SK-N-MC (cell line): ENCODE data around the gene GNA15.

Experiments used
- EZH2 ChIP-seq: fragments of 200-600 bp; sonication (generic); IDR thresholded peaks from one replicate; pipeline ENCODE4 v1.6.1; 2017; ENCODE audit warnings: antibody characterized with exemption
- POLR2AphosphoS5 ChIP-seq: IDR thresholded peaks from 2 replicates; pipeline ENCODE4 v1.6.1; 2012; ENCODE audit warnings: mild to moderate bottlenecking, low read depth, low read length, borderline replicate concordance

DNA sequence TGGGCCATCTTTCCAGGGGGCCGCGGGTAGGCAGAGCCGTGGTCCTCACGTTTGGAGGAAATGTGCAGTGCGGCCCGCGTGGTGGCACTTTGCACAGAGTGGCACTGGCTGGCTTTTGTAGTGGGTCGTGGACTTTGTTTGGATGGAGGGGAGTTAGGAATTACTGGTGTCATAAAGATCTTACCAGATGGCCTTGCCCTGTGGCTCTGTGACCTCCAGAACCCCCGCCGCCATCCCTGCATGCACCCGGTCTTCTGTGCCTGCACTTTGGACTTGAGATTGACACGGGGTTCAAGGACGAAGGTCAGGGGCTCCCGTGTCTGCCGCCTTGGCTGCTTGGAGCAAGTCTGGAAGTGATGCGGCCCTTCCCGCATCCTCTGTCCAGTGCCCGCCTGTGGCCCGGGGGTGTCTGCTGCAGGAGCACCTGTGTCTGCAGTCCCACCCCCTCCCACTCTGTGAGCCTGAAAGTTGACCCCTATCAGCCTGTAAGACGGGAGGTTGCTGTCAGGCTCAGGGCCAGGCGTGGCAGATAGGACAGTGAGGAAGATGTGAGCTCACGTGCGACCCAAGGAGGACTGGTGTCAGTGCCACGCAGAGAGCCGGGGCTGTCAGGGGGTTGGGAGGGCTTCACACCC, 39.4 kb upstream of the GNA15 start:
- TF ChIP-seq POLR2AphosphoS5 (no peak), EZH2 (no peak)
